Spleen (tissue), 11 donors: ENCODE data around the gene CENPT. TPM values are rescaled to one million over a fixed set of nuclear protein-coding genes. Genes with fewer than 3 reads are reported as not detected.

Experiments used
- DNase-seq: peaks from one replicate; pipeline ENCODE4 v3.0.0-alpha.2; 2020
- H3K27ac ChIP-seq, 8 donors: fragments of 200-600 bp; sonication (generic) in 7 of 8; 1 replicate in 4 of 8; 2 replicates in 4 of 8; pipeline versions ENCODE4 v1.5.0 to v1.8.0; 2016 to 2021; ENCODE audit warnings: inconsistent platforms in 4 of 8, mild to moderate bottlenecking in 4 of 8, moderate library complexity in 1 of 8
- H3K27me3 ChIP-seq, 7 donors: fragments of 200-600 bp; sonication (generic) in 6 of 7; replicated peaks in 1 of 7; 1 replicate in 4 of 7; 2 replicates in 3 of 7; pipeline versions ENCODE4 v1.5.0 to v1.8.0; 2016 to 2021; ENCODE audit warnings: inconsistent platforms in 3 of 7, mild to moderate bottlenecking in 1 of 7
- H3K36me3 ChIP-seq, 6 donors: fragments of 200-600 bp; sonication (generic) in 5 of 6; 1 replicate in 4 of 6; 2 replicates in 2 of 6; pipeline versions ENCODE4 v1.5.0 to v1.8.0; 2016 to 2021; ENCODE audit warnings: inconsistent platforms in 2 of 6
- H3K4me1 ChIP-seq, 6 donors: fragments of 200-600 bp; sonication (generic) in 5 of 6; 1 replicate in 3 of 6; 2 replicates in 3 of 6; pipeline versions ENCODE4 v1.5.0 to v1.8.0; 2016 to 2021; ENCODE audit warnings: inconsistent platforms in 3 of 6
- H3K4me3 ChIP-seq, 8 donors: fragments of 200-600 bp; sonication (generic) in 7 of 8; 1 replicate in 4 of 8; 2 replicates in 4 of 8; pipeline versions ENCODE4 v1.5.0 to v1.8.0; 2016 to 2021; ENCODE audit warnings: inconsistent platforms in 4 of 8, mild to moderate bottlenecking in 4 of 8, moderate library complexity in 2 of 8
- H3K9me3 ChIP-seq, 8 donors: fragments of 200-600 bp; sonication (generic) in 7 of 8; 1 replicate in 4 of 8; 2 replicates in 4 of 8; pipeline versions ENCODE4 v1.5.0 to v1.8.0; 2016 to 2021; ENCODE audit warnings: inconsistent platforms in 4 of 8
- CTCF ChIP-seq, 11 experiments: fragments of 200-600 bp in 7 of 11; fragments of 450-650 bp in 4 of 11; sonication (generic) in 4 of 11; IDR thresholded peaks in 8 of 11; conservative IDR thresholded peaks in 3 of 11; 1 replicate in 7 of 11; 2 replicates in 4 of 11; pipeline versions ENCODE4 v1.4.0 to v1.8.0; 2016 to 2021; ENCODE audit warnings: antibody characterized with exemption in 11 of 11, inconsistent platforms in 4 of 11, mild to moderate bottlenecking in 1 of 11
- POLR2A ChIP-seq, 3 donors: fragments of 450-650 bp; IDR thresholded peaks; one replicate each; pipeline ENCODE4 v1.5.1; 2017; ENCODE audit warnings: antibody characterized with exemption in 3 of 3, mild to moderate bottlenecking in 1 of 3
- POLR2AphosphoS5 ChIP-seq, 3 donors: sonication (generic); formaldehyde crosslinking; IDR thresholded peaks; one replicate each; pipeline ENCODE4 v1.5.1; 2017; ENCODE audit warnings: antibody characterized with exemption in 3 of 3
- WGBS, 5 donors: extraction: QIAGEN DNeasy Blood & Tissue Kit in 3 of 5; methylation state at CpG; one replicate each; pipeline versions ENCODE4 v1.1.5 to v1.1.7; 2013 to 2018; 5-methylcytosine and 5-hydroxymethylcytosine counted together
- intact Hi-C: fragments of 100-400 bp; cut with DNase I; formaldehyde crosslinking; loops from one replicate; pipeline ENCODE4 v1.15.0; 2023; ENCODE audit warnings: low total_unique reads
- polyA plus RNA-seq, 3 donors: library from polyadenylated mRNA; stranded (reverse); fragments of 200-250 nt; gene quantifications; one replicate each; pipeline ENCODE4 v1.2.1, GENCODE V29; 2013
- total RNA-seq, 7 donors: library from RNA; depleted of rRNA in 3 of 7; stranded (reverse); fragments of >200 nt in 3 of 7; fragmentation: NEBNext Ultra II Directional in 4 of 7; extraction: Animal tissue kit (Norgen Biotek cat#: 25700) in 4 of 7; gene quantifications; one replicate each; pipeline versions ENCODE4 v1.1.0 to v1.2.1, GENCODE V29; 2016 to 2021
- donor health status: healthy with polysubstance abuse.
- donor health status: DM: no; HTN: no; CAD: no; lungs with moderate emphysema.
- donor health status: DM: no; HTN: no; CAD: no.
- donor health status: Bipolar disorder and iron deficiency.
- donor health status: healthy.
- donor health status: DM: no; HTN: no; CAD: no.
- donor health status: DM: yes; HTN: yes; CAD: no.

The CENPT gene
- total and polyA plus RNA-seq, 10 donors = 43.2 to 101 (median 53.4) TPM

- intact Hi-C loops = loop anchor here (10.0 kb wide), 1 partner anchor 89 kb away; the partner anchor contains the start of genes CTRL and PSMB10
- Histone ChIP-seq H3K4me1 (peaks cover 40 to 81% (median 65%) of the 10 kb centered on the region in 6 donors), H3K27ac (peak overlapping the region in 7 of 8 donors; percentile 92 to 100 (median 95))
Observed at GRCh38 chr16:67845291-67846062, 2.0 kb downstream of the CENPT start.

DNA sequence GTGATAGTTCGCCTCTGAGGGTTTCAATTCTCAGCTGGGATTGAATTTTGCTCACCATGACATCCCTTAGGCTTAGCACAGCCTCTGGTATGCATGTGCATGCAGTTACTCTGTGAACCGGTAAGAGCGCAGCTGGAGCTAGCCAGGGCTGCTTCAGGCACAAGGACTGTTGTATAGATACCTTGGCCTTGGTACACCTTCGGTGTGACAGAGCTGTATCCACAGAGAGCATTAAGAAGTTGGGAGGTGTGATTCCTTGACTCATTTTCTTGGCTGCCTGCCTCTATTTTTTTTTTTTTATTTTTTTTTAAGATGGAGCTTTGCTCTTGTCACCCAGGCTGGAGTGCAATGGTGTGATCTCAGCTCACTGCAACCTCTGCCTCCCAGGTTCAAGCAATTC, 3.0 kb downstream of the CENPT start:
- intact Hi-C loops = loop anchor here (10.0 kb wide), 1 partner anchor 90 kb away; the partner anchor contains the start of genes CTRL and PSMB10
- peak overlapping the region in 3 of 8 donors; percentile 81 to 97 (median 81) for H3K4me3 ChIP-seq
- peak overlapping the region in 4 of 8 donors; percentile 99 to 100 (median 100) for H3K27ac ChIP-seq
- no peak for DNase-seq
- WGBS, 5 donors = 89 to 94% (median 92%) methylated on average over 4 of the region's 4 CpGs
- H3K27me3 ChIP-seq = no peaks in the 10 kb centered on the region
- TF ChIP-seq POLR2AphosphoS5 (IDR thresholded peaks at IDR 0.05) (no peak), CTCF (IDR thresholded peaks at IDR 0.05 in 8 of 11, conservative IDR thresholded peaks at IDR 0.05 in 3 of 11) (no peak), POLR2A (IDR thresholded peaks at IDR 0.05) (no peak)
- H3K4me1 ChIP-seq = peaks cover 40 to 73% (median 64%) of the 10 kb centered on the region in 6 donors
- no peaks in the 10 kb centered on the region for H3K9me3 ChIP-seq
- peaks cover 0 to 3% (median 0%) of the 10 kb centered on the region in 6 donors for H3K36me3 ChIP-seq

More at GRCh38 chr16:67845291-67846062, 2.0 kb downstream of the CENPT start:
- Histone ChIP-seq H3K36me3 (peaks cover 0 to 12% (median 0%) of the 10 kb centered on the region in 6 donors), H3K4me3 (peak overlapping the region in 7 of 8 donors; percentile 70 to 100 (median 98)), H3K27me3 (no peaks in the 10 kb centered on the region), H3K9me3 (no peaks in the 10 kb centered on the region)
- WGBS, 5 donors = 54 to 67% (median 62%) methylated on average over 5 of the region's 5 CpGs
- no peak for DNase-seq
- TF ChIP-seq POLR2AphosphoS5 (IDR thresholded peaks at IDR 0.05) (no peak), POLR2A (IDR thresholded peaks at IDR 0.05) (no peak), CTCF (IDR thresholded peaks at IDR 0.05 in 8 of 11, conservative IDR thresholded peaks at IDR 0.05 in 3 of 11) (no peak)

GRCh38 chr16:67843343-67843765, 4.1 kb downstream of the CENPT start:
- Histone ChIP-seq H3K4me1 (peaks cover 38 to 62% (median 55%) of the 10 kb centered on the region in 6 donors), H3K4me3 (peak overlapping the region; percentile 59 to 97 (median 81)), H3K27ac (peak overlapping the region; percentile 98 to 100 (median 100)), H3K36me3 (no peaks in the 10 kb centered on the region), H3K27me3 (no peaks in the 10 kb centered on the region), H3K9me3 (no peaks in the 10 kb centered on the region)
- TF ChIP-seq CTCF (IDR thresholded peaks at IDR 0.05 in 8 of 11, conservative IDR thresholded peaks at IDR 0.05 in 3 of 11) (no peak), POLR2A (IDR thresholded peaks at IDR 0.05) (no peak), POLR2AphosphoS5 (IDR thresholded peaks at IDR 0.05) (peak in 1 of 3 donors; percentile 7)
- 5 to 28% (median 16%) methylated on average over 8 to 11 of the region's 11 CpGs for WGBS, 5 donors
- intact Hi-C loops = loop anchor here (10.0 kb wide), 1 partner anchor 91 kb away; the partner anchor contains the start of genes CTRL and PSMB10
- DNase-seq = no peak
